SH-SY5Y (cell line): Measurements from ENCODE around the gene MAP1LC3B2.

Experiments used
- GATA2 ChIP-seq: IDR thresholded peaks from 2 replicates; pipeline ENCODE4 v1.6.1; 2011; ENCODE audit warnings: mild to moderate bottlenecking, low read depth, low read length
- GATA3 ChIP-seq: IDR thresholded peaks from 2 replicates; pipeline ENCODE4 v1.6.1; 2011; ENCODE audit warnings: low read depth, mild to moderate bottlenecking, low read length, moderate library complexity

DNA sequence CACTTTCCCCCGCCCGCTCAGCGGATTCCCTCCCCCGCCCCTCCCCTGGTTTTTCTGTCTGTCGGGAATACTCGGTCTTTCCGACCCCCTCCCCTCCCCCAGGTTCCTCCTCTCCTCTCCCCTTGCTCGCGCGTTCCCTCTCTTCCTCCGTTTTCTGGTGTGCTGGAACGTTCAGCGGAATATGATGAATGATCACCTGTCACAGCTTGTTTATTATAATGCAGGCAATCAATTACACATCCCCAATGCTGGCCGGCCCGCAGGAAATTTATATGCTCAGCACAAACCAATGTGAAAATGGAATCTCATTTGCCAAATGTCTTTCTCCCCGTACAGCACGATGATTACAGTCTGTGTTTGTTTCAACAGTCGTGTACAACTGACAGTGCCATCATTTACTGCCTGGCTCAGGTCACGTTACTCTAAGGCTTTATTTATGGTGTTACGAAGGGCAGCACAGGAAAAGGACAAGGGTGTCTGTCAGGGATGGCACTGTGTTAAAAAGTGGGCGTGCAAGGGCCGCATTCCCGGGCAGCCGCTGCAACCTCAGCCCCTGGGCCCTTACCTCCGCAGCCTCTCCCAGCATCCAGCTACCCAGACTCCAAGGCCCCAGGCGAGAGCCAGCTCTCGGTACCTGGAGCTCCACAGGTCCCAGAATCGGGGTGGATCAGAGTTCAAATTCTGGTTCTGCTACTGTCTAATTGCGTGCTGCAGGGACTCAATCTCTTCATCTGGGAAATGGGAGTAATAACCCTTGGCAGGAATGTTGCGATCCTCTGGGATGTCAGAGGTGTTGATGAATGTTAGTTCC is 24.7 kb upstream of the MAP1LC3B2 start:
- TF ChIP-seq GATA2 (no peak), GATA3 (no peak)
